ENCODE data around the gene COBL. TPM values are rescaled to one million over a fixed set of nuclear protein-coding genes. Genes with fewer than 3 reads are reported as not detected.

COBL gene
- total RNA-seq, 1 experiment from 2014 or later = not detected

DNA sequence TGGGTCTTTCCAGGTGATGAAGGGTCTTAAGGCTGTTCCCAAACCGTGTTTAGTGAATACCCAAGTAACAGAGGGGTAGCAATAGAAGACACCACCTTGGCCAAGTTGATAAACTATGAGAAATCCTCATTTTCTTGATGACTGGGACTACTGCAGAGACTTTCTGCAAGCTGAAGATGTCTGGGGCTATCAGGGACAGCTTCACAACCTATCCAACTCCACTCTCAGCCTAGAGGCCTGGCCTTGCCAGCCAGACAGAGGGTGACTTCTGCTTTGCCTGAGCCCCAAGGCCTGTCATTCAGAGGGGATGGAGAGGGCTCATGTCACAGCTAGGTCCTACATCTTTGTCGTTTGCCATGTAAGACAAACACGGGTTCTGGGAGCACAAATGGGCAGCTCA, 278.0 kb downstream of the COBL start:
- Histone ChIP-seq H3K27me3 (ENCODE audit: low read length) (no peaks in the 10 kb centered on the region), H3K27ac (ENCODE audit: low read length) (no peak overlapping the region), H3K4me3 (ENCODE audit: low read length) (no peak overlapping the region), H4K20me1 (ENCODE audit: insufficient read depth, low read depth, low read length) (no peaks in the 10 kb centered on the region), H2AFZ (ENCODE audit: low read length) (no peak overlapping the region), H3K9ac (ENCODE audit: low read length) (no peak overlapping the region), H3K9me3 (ENCODE audit: low read length) (no peaks in the 10 kb centered on the region), H3K9me2 (replicated peaks; ENCODE audit: insufficient read depth, low read length) (no peaks in the 10 kb centered on the region), H3K4me1 (ENCODE audit: low read length) (no peaks in the 10 kb centered on the region), H3K79me2 (ENCODE audit: low read length) (no peaks in the 10 kb centered on the region), H3K36me3 (ENCODE audit: insufficient read depth, low read length) (no peaks in the 10 kb centered on the region), H3K4me2 (ENCODE audit: low read depth, low read length, poor library complexity, severe bottlenecking) (no peak overlapping the region)
- DNase-seq = no peak

DNA sequence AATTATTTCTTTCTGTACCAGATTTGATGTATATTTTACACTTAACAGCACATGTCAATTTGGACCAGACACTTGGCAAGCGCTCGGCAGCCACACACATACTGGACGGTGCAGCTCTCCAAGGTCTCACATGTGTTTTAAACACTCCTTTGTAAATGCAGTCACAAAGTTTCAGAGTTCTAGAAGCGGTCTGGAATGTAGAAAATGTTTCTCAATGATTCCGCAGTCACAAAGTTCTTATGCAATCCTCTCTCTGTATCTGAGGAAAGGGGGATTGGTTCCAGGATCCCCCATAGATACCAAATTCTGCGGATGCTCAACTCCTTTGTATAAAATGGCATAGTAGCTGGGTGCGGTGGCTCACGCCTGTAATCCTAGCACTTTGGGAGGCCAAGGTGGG, 280.9 kb downstream of the COBL start:
- no peak overlapping the region for H3K27ac ChIP-seq (ENCODE audit: low read length)
- no peak overlapping the region for H3K9ac ChIP-seq (ENCODE audit: low read length)
- H3K9me2 ChIP-seq (replicated peaks; ENCODE audit: insufficient read depth, low read length) = no peaks in the 10 kb centered on the region
- no peaks in the 10 kb centered on the region for H3K36me3 ChIP-seq (ENCODE audit: insufficient read depth, low read length)
- H2AFZ ChIP-seq (ENCODE audit: low read length) = no peak overlapping the region
- no peaks in the 10 kb centered on the region for H3K27me3 ChIP-seq (ENCODE audit: low read length)
- no peak overlapping the region for H3K4me2 ChIP-seq (ENCODE audit: low read depth, low read length, poor library complexity, severe bottlenecking)
- no peak overlapping the region for H3K4me3 ChIP-seq (ENCODE audit: low read length)
- H4K20me1 ChIP-seq (ENCODE audit: insufficient read depth, low read depth, low read length) = no peaks in the 10 kb centered on the region
- no peaks in the 10 kb centered on the region for H3K9me3 ChIP-seq (ENCODE audit: low read length)
- DNase-seq = no peak
- H3K4me1 ChIP-seq (ENCODE audit: low read length) = no peaks in the 10 kb centered on the region
- no peaks in the 10 kb centered on the region for H3K79me2 ChIP-seq (ENCODE audit: low read length)

DNA sequence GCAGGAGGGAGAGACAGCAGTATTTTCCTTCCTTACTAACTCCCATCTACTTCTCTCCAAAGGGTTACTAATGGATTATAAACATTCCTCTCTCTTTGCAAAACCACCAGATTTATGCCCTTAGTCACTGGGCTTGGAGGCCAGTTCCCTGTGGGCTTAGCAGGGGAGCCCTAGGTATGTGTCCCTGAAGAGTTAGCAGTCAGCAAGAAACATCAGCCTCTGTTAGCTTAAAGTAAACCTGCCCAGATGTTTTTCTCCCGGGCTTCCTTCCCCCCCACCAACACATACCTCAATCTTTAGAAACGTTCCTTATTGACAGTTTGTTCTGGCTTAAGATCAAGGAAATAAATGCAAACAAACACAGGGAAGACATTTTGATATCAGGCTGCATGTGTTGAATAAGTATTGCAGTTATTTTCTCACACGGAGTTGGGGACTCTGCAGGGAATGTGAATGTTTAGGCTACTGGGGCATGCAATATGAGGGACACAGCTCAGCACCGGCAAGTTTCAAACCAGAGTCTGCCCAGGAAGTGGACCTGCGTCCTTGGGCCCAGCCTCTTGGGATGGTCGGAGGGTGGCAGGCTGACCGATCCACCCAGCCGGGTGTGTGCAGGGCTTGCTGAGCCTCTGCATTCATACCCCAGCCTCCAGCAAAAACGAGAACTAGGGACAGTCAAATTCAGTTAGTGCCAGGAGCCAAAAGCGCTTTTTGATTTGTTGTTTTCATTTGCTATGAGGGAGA, 281.9 kb downstream of the COBL start:
- Histone ChIP-seq H3K27me3 (ENCODE audit: low read length) (no peaks in the 10 kb centered on the region), H3K9ac (ENCODE audit: low read length) (no peak overlapping the region), H3K4me1 (ENCODE audit: low read length) (no peaks in the 10 kb centered on the region), H3K4me3 (ENCODE audit: low read length) (no peak overlapping the region), H4K20me1 (ENCODE audit: insufficient read depth, low read depth, low read length) (no peaks in the 10 kb centered on the region), H3K27ac (ENCODE audit: low read length) (no peak overlapping the region), H3K36me3 (ENCODE audit: insufficient read depth, low read length) (no peaks in the 10 kb centered on the region), H2AFZ (ENCODE audit: low read length) (no peak overlapping the region), H3K9me3 (ENCODE audit: low read length) (no peaks in the 10 kb centered on the region), H3K4me2 (ENCODE audit: low read depth, low read length, poor library complexity, severe bottlenecking) (no peak overlapping the region), H3K9me2 (replicated peaks; ENCODE audit: insufficient read depth, low read length) (no peaks in the 10 kb centered on the region), H3K79me2 (ENCODE audit: low read length) (no peaks in the 10 kb centered on the region)
- no peak for DNase-seq

DNA sequence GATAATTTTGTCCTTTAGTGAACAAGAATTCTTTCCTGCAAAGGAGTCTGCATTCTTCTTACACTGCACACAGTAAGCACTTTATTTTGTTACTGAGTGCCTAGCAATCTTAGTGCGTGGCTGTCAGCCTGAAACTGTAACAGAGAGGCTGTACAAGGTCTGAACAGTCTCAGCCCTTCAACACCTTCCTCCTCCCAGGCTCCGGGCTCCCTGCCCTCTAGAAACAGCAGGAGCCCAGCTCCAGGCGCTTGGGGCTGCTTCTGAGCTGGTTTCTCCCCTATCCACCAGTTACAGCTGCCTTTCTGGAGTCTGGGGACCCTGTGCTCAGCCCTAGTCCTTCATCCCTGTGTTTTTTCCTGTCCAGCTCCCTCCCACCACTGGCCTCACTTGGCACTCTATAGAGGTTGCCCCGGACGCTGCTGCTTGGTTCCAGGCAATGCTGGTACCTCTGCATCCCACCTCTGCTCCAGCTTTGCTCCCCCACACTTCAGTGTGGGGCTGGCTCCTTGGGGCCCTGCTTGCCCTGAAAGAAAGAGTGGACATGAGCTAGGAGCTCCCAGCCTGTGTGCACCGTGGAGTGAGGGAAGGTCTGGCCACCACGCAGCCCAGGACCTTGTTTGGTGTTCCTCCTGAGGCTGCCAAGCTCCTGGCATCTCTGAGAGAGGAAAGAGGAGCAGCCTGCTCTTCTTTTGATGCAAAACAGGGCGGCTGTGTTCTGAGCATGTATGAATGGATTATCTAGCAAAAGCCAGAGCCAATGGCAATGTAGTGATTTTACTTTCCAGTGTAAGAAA, 282.7 kb downstream of the COBL start:
- Histone ChIP-seq H3K36me3 (ENCODE audit: insufficient read depth, low read length) (no peaks in the 10 kb centered on the region), H3K4me3 (ENCODE audit: low read length) (no peak overlapping the region), H3K79me2 (ENCODE audit: low read length) (no peaks in the 10 kb centered on the region), H3K9ac (ENCODE audit: low read length) (no peak overlapping the region), H3K27me3 (ENCODE audit: low read length) (no peaks in the 10 kb centered on the region), H4K20me1 (ENCODE audit: insufficient read depth, low read depth, low read length) (no peaks in the 10 kb centered on the region), H3K4me2 (ENCODE audit: low read depth, low read length, poor library complexity, severe bottlenecking) (no peak overlapping the region), H3K9me3 (ENCODE audit: low read length) (no peaks in the 10 kb centered on the region), H3K4me1 (ENCODE audit: low read length) (no peaks in the 10 kb centered on the region), H3K9me2 (replicated peaks; ENCODE audit: insufficient read depth, low read length) (no peaks in the 10 kb centered on the region), H2AFZ (ENCODE audit: low read length) (no peak overlapping the region), H3K27ac (ENCODE audit: low read length) (no peak overlapping the region)
- no peak for DNase-seq

DNA sequence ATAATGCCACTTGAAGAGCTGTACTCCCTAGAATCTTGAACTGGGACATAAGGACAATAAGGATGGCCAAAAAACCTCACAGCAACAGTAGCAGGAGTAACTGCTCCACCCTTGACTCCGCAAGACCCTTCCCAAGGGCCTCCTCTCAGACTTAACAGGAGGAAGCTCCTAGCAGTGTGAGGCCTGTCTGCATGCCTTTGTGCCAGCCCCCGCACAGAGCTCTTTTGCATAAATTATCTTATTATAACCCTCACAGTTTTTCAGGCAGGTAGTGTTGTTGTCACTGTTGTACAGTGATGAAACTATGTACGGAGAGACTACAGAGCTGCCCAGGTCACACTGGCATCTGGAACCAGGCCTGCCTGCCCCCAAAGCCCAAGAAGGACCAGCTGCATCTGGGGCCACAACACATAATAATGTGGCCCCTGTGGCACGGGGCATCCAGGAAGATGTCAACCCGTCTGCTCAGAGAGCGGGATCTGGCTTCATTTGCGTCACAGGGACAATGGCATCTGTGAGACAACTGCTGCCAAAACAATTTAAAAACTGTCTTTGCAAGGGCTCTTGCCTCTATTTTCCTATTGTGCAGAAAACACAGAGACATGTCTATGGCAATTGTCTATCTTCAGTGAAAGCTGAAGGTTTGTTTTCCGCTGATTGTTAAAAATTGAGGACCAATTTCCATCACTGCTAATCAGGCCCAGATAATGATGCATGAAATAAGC, 284.7 kb downstream of the COBL start:
- Histone ChIP-seq H4K20me1 (ENCODE audit: insufficient read depth, low read depth, low read length) (no peaks in the 10 kb centered on the region), H3K9me2 (replicated peaks; ENCODE audit: insufficient read depth, low read length) (no peaks in the 10 kb centered on the region), H3K4me1 (ENCODE audit: low read length) (no peaks in the 10 kb centered on the region), H3K27me3 (ENCODE audit: low read length) (no peaks in the 10 kb centered on the region), H2AFZ (ENCODE audit: low read length) (no peak overlapping the region), H3K9me3 (ENCODE audit: low read length) (no peaks in the 10 kb centered on the region), H3K9ac (ENCODE audit: low read length) (no peak overlapping the region), H3K36me3 (ENCODE audit: insufficient read depth, low read length) (no peaks in the 10 kb centered on the region), H3K4me2 (ENCODE audit: low read depth, low read length, poor library complexity, severe bottlenecking) (no peak overlapping the region), H3K79me2 (ENCODE audit: low read length) (no peaks in the 10 kb centered on the region), H3K4me3 (ENCODE audit: low read length) (no peak overlapping the region), H3K27ac (ENCODE audit: low read length) (no peak overlapping the region)
- DNase-seq = no peak

DNA sequence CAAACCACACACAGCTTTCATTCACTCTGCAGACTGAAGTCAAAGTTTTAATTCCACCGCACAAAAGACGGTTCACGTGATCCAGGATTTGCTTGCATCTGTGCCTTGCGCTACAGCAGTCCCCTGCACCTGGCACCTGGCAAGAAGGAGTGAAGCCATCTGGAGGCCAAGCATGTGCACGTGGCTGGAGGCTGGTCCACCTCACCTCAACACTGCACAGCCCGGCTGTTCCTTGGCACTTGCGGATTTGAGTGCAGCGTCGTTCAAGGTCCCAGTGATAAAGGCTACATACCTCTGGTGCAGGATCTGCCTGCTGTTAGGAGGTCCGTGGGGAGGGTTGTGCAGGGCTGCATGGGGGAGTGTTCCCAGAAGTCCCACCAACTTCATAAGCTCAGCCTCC, 285.4 kb downstream of the COBL start:
- Histone ChIP-seq H3K79me2 (ENCODE audit: low read length) (no peaks in the 10 kb centered on the region), H3K4me3 (ENCODE audit: low read length) (no peak overlapping the region), H3K9me2 (replicated peaks; ENCODE audit: insufficient read depth, low read length) (no peaks in the 10 kb centered on the region), H3K36me3 (ENCODE audit: insufficient read depth, low read length) (no peaks in the 10 kb centered on the region), H3K4me1 (ENCODE audit: low read length) (no peaks in the 10 kb centered on the region), H4K20me1 (ENCODE audit: insufficient read depth, low read depth, low read length) (no peaks in the 10 kb centered on the region), H3K9ac (ENCODE audit: low read length) (no peak overlapping the region), H3K9me3 (ENCODE audit: low read length) (no peaks in the 10 kb centered on the region), H3K27me3 (ENCODE audit: low read length) (no peaks in the 10 kb centered on the region), H2AFZ (ENCODE audit: low read length) (no peak overlapping the region), H3K4me2 (ENCODE audit: low read depth, low read length, poor library complexity, severe bottlenecking) (no peak overlapping the region), H3K27ac (ENCODE audit: low read length) (no peak overlapping the region)
- DNase-seq = no peak

DNA sequence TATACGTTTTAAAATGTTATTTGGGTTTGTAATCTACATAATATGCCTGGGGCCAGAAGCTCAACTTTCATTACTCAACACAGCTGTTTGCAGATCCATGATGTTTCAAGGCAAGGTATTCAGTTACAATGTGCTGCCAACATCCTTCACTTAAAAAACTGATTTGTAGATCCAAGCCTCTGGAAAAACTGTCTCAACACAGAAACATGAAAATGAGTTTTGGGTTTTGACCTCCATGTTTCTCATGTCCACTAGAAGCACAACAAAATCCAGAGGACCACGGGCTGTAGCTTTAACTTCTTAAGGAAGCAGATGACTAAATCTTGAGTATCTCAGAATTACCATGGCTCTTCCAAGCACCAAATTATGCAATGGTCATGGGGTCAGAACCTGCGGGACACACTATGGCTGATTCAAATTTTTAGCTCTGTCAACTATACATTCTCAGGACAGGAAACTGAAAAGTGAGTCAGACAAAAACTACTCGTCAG, 286.9 kb downstream of the COBL start:
- Histone ChIP-seq H3K4me3 (ENCODE audit: low read length) (no peak overlapping the region), H3K79me2 (ENCODE audit: low read length) (no peaks in the 10 kb centered on the region), H3K4me2 (ENCODE audit: low read depth, low read length, poor library complexity, severe bottlenecking) (no peak overlapping the region), H2AFZ (ENCODE audit: low read length) (no peak overlapping the region), H3K27me3 (ENCODE audit: low read length) (no peaks in the 10 kb centered on the region), H3K9ac (ENCODE audit: low read length) (no peak overlapping the region), H3K36me3 (ENCODE audit: insufficient read depth, low read length) (no peaks in the 10 kb centered on the region), H3K4me1 (ENCODE audit: low read length) (no peaks in the 10 kb centered on the region), H3K27ac (ENCODE audit: low read length) (no peak overlapping the region), H4K20me1 (ENCODE audit: insufficient read depth, low read depth, low read length) (no peaks in the 10 kb centered on the region), H3K9me2 (replicated peaks; ENCODE audit: insufficient read depth, low read length) (no peaks in the 10 kb centered on the region), H3K9me3 (ENCODE audit: low read length) (no peaks in the 10 kb centered on the region)
- DNase-seq = no peak

DNA sequence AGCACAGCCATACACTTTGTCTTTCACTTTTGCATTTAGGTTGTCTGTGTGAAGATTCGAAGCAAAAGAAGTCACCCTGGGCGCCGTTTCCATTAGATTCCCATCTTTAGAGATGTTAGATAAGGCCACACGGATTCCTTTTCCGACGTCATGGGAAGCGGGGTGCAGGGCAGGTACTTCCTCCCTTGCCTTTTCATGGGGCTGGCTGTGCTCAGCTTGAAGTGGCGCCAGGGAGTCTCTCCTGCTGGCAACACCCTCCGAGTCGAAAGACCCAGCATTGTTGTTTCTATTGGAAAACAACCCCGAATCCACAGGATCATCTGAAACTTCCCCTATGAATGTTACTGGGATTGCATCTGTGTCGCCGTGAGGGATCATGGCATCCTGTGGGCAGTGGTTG, 287.5 kb downstream of the COBL start:
- Histone ChIP-seq H3K27ac (ENCODE audit: low read length) (no peak overlapping the region), H3K9me2 (replicated peaks; ENCODE audit: insufficient read depth, low read length) (no peaks in the 10 kb centered on the region), H3K4me3 (ENCODE audit: low read length) (no peak overlapping the region), H3K9ac (ENCODE audit: low read length) (no peak overlapping the region), H3K9me3 (ENCODE audit: low read length) (no peaks in the 10 kb centered on the region), H3K27me3 (ENCODE audit: low read length) (no peaks in the 10 kb centered on the region), H3K36me3 (ENCODE audit: insufficient read depth, low read length) (no peaks in the 10 kb centered on the region), H3K79me2 (ENCODE audit: low read length) (no peaks in the 10 kb centered on the region), H4K20me1 (ENCODE audit: insufficient read depth, low read depth, low read length) (no peaks in the 10 kb centered on the region), H3K4me2 (ENCODE audit: low read depth, low read length, poor library complexity, severe bottlenecking) (no peak overlapping the region), H3K4me1 (ENCODE audit: low read length) (no peaks in the 10 kb centered on the region), H2AFZ (ENCODE audit: low read length) (no peak overlapping the region)
- no peak for DNase-seq

Measured in Karpas-422 (cell line).